GM12874 (cell line): ENCODE results near the gene RALGPS2.

Source experiments
- TF ChIP-seq, protein P1 (sequence below): IDR thresholded peaks from 2 replicates; pipeline ENCODE4 v1.5.1; 2011; ENCODE audit warnings: low read depth, mild to moderate bottlenecking, control low read depth, low read length, moderate library complexity; ENCODE audit not compliant: insufficient read depth

Gene RALGPS2

DNA sequence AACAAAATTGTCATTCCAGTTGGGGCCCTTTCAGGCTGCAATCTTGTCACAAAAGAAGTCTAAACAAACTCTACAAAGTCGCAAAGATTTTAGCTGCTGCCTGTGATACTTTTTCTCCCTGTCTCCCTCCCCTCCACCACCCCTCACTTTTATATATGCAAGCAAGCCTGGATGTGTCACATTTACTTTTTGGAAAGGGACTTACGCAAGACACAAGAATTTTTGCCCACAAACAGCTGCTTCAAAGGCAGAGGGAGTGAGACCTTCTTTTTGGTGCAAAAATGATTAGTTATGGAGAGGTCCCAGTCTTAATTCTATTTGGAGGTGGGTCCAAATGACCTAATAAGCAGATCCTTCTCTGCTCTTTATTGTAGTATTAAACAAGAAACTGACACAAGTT is 22.9 kb upstream of the RALGPS2 start:
- TF ChIP-seq, protein P1, sequence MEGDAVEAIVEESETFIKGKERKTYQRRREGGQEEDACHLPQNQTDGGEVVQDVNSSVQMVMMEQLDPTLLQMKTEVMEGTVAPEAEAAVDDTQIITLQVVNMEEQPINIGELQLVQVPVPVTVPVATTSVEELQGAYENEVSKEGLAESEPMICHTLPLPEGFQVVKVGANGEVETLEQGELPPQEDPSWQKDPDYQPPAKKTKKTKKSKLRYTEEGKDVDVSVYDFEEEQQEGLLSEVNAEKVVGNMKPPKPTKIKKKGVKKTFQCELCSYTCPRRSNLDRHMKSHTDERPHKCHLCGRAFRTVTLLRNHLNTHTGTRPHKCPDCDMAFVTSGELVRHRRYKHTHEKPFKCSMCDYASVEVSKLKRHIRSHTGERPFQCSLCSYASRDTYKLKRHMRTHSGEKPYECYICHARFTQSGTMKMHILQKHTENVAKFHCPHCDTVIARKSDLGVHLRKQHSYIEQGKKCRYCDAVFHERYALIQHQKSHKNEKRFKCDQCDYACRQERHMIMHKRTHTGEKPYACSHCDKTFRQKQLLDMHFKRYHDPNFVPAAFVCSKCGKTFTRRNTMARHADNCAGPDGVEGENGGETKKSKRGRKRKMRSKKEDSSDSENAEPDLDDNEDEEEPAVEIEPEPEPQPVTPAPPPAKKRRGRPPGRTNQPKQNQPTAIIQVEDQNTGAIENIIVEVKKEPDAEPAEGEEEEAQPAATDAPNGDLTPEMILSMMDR, result no peak

DNA sequence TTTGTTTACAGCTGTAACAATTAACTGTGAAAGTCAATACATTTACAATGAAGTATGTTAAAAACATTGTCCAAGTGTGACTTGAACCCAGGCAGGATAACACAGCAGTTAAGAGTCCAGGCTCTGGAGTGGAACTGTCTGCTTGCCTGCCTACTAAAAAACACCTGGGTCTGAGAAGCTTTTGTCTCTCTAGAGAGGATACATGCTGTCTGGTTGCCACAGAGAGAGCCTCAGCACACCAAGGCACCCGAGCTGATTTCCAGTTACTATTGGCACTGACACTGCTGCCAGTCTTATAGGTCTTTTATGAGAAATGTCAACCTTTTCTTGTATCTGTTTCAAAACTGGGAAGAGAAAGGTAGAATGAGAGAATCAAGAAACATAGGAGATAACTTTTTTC is 20.2 kb upstream of the RALGPS2 start:
- TF ChIP-seq, protein P1, result no peak

DNA sequence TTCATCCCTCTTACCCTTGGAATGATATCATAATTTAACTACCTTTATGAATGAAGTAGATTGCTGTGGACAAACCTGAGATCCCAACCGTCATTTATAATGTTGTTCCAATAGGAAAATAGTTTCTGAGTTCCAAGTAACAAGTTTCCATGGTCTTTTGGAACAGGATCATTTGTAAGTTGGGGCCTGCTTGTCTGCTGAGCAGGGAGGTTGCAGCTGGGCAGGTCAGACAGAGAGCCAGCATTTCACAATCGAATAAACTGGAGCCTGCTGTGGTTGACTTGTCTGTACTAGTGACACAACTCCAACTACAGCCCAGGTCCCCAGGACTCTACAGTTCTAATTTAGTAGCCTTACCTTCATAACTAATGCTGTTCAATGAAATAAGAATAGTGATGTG is 18.6 kb upstream of the RALGPS2 start:
- TF ChIP-seq, protein P1, result no peak

DNA sequence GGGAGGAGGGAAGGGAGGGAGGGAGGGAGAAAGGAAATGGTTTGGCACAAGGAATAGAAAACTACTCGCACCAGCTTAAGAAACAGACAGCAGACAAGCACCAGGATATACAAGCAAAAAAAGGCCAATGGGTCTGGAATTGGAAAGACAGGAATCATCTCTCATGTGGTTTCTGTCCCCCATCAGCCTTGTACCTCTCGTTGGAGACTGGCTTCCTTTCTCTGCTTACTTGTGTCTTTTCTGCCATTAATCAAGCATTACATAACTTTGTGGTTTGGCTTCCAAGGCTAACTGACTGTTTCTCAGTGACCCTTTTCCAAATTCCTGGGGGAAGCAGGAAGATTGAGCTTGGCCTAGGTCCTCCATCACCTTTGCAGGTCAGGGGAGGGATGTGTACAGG is 11.8 kb upstream of the RALGPS2 start:
- TF ChIP-seq, protein P1, result no peak

DNA sequence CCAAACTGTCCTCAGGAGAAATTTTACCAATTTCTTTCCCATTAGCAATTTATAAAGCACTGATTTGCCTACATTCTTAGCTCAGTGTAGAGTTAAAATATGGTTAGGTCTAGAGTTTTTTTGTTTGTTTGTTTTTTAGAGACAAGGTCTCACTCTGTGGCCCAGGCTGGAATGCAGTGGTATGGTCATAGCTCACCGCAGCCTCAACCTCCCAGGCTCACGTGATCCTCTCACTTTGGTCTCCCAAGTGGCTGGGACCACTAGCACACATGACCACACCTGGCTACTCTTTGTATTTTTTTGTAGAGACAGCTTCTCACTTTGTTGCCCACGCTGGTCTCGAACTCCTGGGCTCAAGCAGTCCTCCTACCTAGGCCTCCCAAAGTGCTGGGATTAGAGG is 10.6 kb upstream of the RALGPS2 start:
- TF ChIP-seq, protein P1, result no peak

DNA sequence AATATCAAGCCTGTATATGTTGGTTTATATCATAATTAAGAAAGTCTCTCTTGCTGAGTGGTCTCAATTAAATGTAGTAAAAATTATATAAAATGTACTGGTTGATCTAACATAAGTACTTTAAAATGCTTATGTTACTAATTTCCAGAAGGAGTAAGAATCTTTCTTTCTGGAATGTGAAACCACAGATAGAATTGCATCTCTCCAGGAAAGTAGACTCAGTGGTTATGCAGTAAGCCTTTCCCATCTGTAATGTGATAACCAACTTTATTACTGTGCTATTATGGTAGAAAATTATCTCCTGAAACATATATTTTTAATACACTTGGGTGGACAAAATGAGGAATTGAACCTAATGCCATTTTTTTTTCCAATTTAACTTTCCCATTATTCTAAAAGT is 8.9 kb upstream of the RALGPS2 start:
- TF ChIP-seq, protein P1, result no peak

DNA sequence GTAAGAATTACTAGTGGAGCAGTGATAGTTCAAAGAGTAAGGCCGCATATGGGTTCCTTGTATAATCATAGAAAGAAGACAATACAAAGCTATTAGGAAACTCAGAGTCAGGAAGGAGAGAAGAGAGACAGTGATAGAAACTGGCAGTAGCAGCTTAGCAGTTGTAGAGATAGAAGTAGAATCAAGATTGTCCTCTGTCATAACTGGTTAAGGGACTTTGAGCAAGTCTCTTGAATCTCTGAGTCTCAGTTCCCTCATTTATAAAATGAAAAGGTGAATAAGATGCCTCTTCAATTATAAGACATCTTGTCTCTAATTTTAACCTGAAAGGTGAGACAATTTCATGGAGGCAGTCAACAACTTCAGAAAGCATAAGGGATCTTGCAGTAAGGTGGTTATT is 6.5 kb upstream of the RALGPS2 start:
- TF ChIP-seq, protein P1, result no peak

DNA sequence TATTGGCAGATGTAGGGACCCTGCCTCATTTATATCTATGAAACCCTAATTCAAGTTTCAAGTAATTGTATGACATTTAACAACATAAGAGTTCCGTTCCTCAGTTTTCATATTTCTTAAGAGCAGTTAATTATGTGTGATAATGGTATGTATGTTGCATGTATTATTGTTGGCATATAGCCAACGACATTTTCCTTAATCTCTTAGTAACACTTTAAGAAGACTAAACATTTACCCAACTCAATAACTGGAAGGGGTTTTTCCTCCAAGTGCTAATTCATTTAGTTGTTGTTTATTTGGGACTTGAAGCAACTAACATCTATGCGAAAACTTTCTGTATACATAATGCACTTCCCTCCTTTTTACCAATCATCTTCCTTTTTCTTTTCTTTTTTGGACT is 1.5 kb upstream of the RALGPS2 start:
- TF ChIP-seq, protein P1, result no peak
